IMR-90 (cell line): ENCODE measurements around the gene SLC23A2. TPM values are rescaled to one million over a fixed set of nuclear protein-coding genes. Genes with fewer than 3 reads are reported as not detected.

Experiments
- ATAC-seq: fragments of 200-7000 bp; cut with Tn5 transposase; 2 replicates; pipeline ENCODE4 v1.9.1; 2020; ENCODE audit warnings: low read depth, mild to moderate bottlenecking, moderate library complexity
- BruUV-seq: library from RNA; stranded (reverse); fragments of 400-500 nt; replicated peaks from 2 replicates; lab custom pipeline; 2021; lab: Mats Ljungman, UMichigan
- CTCF ChIA-PET: fragments of 300-600 bp; formaldehyde crosslinking; extraction: SDS; loops from one replicate; lab custom pipeline; 2021; ENCODE audit warnings: antibody characterized with exemption; lab: Yijun Ruan, JAX
- POLR2A ChIA-PET: fragments of 300-600 bp; sonication (Branson Sonifier 250); formaldehyde crosslinking; loops from one replicate; lab custom pipeline; 2022; ENCODE audit warnings: antibody characterized with exemption; ENCODE audit not compliant: unreplicated experiment; lab: Charles Lee
- DNase-seq: peaks from one replicate; pipeline ENCODE4 v3.0.0; 2013
- H2AFZ ChIP-seq: replicated peaks from 2 replicates; pipeline ENCODE3; 2013; ENCODE audit warnings: low read length, mild to moderate bottlenecking; ENCODE audit not compliant: poor library complexity
- H2AK5ac ChIP-seq: 2 replicates; pipeline ENCODE4 v1.6.1; 2013; ENCODE audit warnings: low read depth, low read length, inconsistent platforms
- H2AK9ac ChIP-seq: replicated peaks from 2 replicates; pipeline ENCODE3; 2013; ENCODE audit warnings: mild to moderate bottlenecking, low read depth, low read length, moderate library complexity; ENCODE audit not compliant: poor library complexity
- H2BK120ac ChIP-seq: 2 replicates; pipeline ENCODE4 v1.6.1; 2013; ENCODE audit warnings: low read depth, low read length, inconsistent platforms
- H2BK15ac ChIP-seq: 3 replicates; pipeline ENCODE4 v1.6.1; 2013; ENCODE audit warnings: low read depth, low read length, inconsistent platforms
- H2BK20ac ChIP-seq: 2 replicates; pipeline ENCODE4 v1.6.1; 2013; ENCODE audit warnings: low read depth, mild to moderate bottlenecking, inconsistent platforms, low read length, moderate library complexity
- H2BK5ac ChIP-seq: 2 replicates; pipeline ENCODE4 v1.6.1; 2013; ENCODE audit warnings: mild to moderate bottlenecking, low read depth, low read length, inconsistent platforms; ENCODE audit not compliant: poor library complexity, severe bottlenecking
- H3K14ac ChIP-seq: replicated peaks from 2 replicates; pipeline ENCODE4 v1.6.1; 2013; ENCODE audit warnings: low read depth, low read length, inconsistent platforms
- H3K18ac ChIP-seq: 2 replicates; pipeline ENCODE4 v1.6.1; 2013; ENCODE audit warnings: low read depth, low read length, control low read depth
- H3K23ac ChIP-seq: 2 replicates; pipeline ENCODE4 v1.6.1; 2013; ENCODE audit warnings: low read depth, low read length, inconsistent platforms
- H3K27ac ChIP-seq: 2 replicates; pipeline ENCODE4 v1.5.1; 2013; ENCODE audit warnings: mild to moderate bottlenecking, control low read depth, low read length; ENCODE audit not compliant: insufficient read depth
- H3K27me3 ChIP-seq: 2 replicates; pipeline ENCODE4 v1.6.1; 2013; ENCODE audit warnings: low read length; ENCODE audit not compliant: control insufficient read depth, insufficient read depth
- H3K36me3 ChIP-seq: 2 replicates; pipeline ENCODE4 v1.6.1; 2013; ENCODE audit warnings: low read length, mixed read lengths; ENCODE audit not compliant: control insufficient read depth, insufficient read depth
- H3K4ac ChIP-seq: 2 replicates; pipeline ENCODE4 v1.6.1; 2013; ENCODE audit warnings: low read depth, low read length, inconsistent platforms
- H3K4me1 ChIP-seq: 2 replicates; pipeline ENCODE4 v1.6.1; 2013; ENCODE audit warnings: low read length, mixed read lengths; ENCODE audit not compliant: control insufficient read depth, insufficient read depth
- H3K4me2 ChIP-seq: 2 replicates; pipeline ENCODE4 v1.6.1; 2013; ENCODE audit warnings: low read depth, mild to moderate bottlenecking, control low read depth, low read length, moderate library complexity
- H3K4me3 ChIP-seq: 2 replicates; pipeline ENCODE4 v1.5.1; 2013; ENCODE audit warnings: low read depth, mild to moderate bottlenecking, control low read depth, low read length, moderate library complexity; ENCODE audit not compliant: insufficient read depth
- H3K56ac ChIP-seq: 2 replicates; pipeline ENCODE4 v1.6.1; 2013; ENCODE audit warnings: low read length, inconsistent platforms; ENCODE audit not compliant: insufficient read depth; ENCODE audit errors: extremely low read depth
- H3K79me1 ChIP-seq, 2 experiments: 2 replicates each; pipeline ENCODE4 v1.6.1; 2013; ENCODE audit warnings: low read length in 2 of 2, inconsistent platforms in 1 of 2, low read depth in 1 of 2
- H3K9ac ChIP-seq: 2 replicates; pipeline ENCODE4 v1.6.1; 2013; ENCODE audit warnings: low read depth, low read length, control low read depth
- H3K9me1 ChIP-seq: 2 replicates; pipeline ENCODE4 v1.6.1; 2013; ENCODE audit warnings: low read length, inconsistent platforms; ENCODE audit not compliant: insufficient read depth
- H3K9me3 ChIP-seq: 2 replicates; pipeline ENCODE4 v1.6.1; 2013; ENCODE audit warnings: low read length; ENCODE audit not compliant: control insufficient read depth, insufficient read depth
- H4K20me1 ChIP-seq: 2 replicates; pipeline ENCODE4 v1.6.1; 2013; ENCODE audit warnings: low read length, inconsistent platforms; ENCODE audit not compliant: insufficient read depth
- H4K5ac ChIP-seq: 2 replicates; pipeline ENCODE4 v1.6.1; 2013; ENCODE audit warnings: mild to moderate bottlenecking, low read depth, low read length, control low read depth
- H4K8ac ChIP-seq, 2 experiments: 2 replicates each; pipeline ENCODE4 v1.6.1; 2013; ENCODE audit warnings: low read depth in 2 of 2, low read length in 2 of 2, control low read depth in 1 of 2, inconsistent platforms in 1 of 2
- H4K91ac ChIP-seq: 2 replicates; pipeline ENCODE4 v1.6.1; 2013; ENCODE audit warnings: low read depth, low read length, inconsistent platforms; ENCODE audit not compliant: insufficient read depth
- BHLHE40 ChIP-seq: fragments of 150-350 bp; IDR thresholded peaks from 2 replicates; pipeline ENCODE4 v1.6.1; 2016; ENCODE audit warnings: mild to moderate bottlenecking, low read depth, low read length
- CEBPB ChIP-seq: IDR thresholded peaks from 2 replicates; pipeline ENCODE4 v1.6.1; 2012; ENCODE audit warnings: low read depth, low read length, improper control_type of control experiment
- CHD1 ChIP-seq: IDR thresholded peaks from 2 replicates; pipeline ENCODE4 v1.6.1; 2012; ENCODE audit warnings: low read depth, low read length, improper control_type of control experiment
- FOS ChIP-seq: fragments of 150-350 bp; IDR thresholded peaks from 2 replicates; pipeline ENCODE4 v1.6.1; 2016; ENCODE audit warnings: low read depth, low read length
- MAFK ChIP-seq: IDR thresholded peaks from 2 replicates; pipeline ENCODE4 v1.6.1; 2012; ENCODE audit warnings: low read depth, low read length, improper control_type of control experiment
- MAZ ChIP-seq: IDR thresholded peaks from 2 replicates; pipeline ENCODE4 v1.6.1; 2012; ENCODE audit warnings: low read depth, mild to moderate bottlenecking, low read length, improper control_type of control experiment, moderate library complexity, borderline replicate concordance
- MXI1 ChIP-seq: IDR thresholded peaks from 2 replicates; pipeline ENCODE4 v1.6.1; 2012; ENCODE audit warnings: low read depth, mild to moderate bottlenecking, low read length, moderate library complexity, borderline replicate concordance
- NFE2L2 ChIP-seq: fragments of 150-350 bp; IDR thresholded peaks from 2 replicates; pipeline ENCODE4 v1.6.1; 2016; ENCODE audit warnings: low read depth, mild to moderate bottlenecking, low read length
- POLR2A ChIP-seq: IDR thresholded peaks from 2 replicates; pipeline ENCODE4 v1.6.1; 2012; ENCODE audit warnings: mild to moderate bottlenecking, low read depth, low read length
- RAD21 ChIP-seq: IDR thresholded peaks from 2 replicates; pipeline ENCODE4 v1.6.1; 2012; ENCODE audit warnings: low read length, improper control_type of control experiment
- RCOR1 ChIP-seq: IDR thresholded peaks from 2 replicates; pipeline ENCODE4 v1.6.1; 2012; ENCODE audit warnings: mild to moderate bottlenecking, low read length, improper control_type of control experiment; ENCODE audit not compliant: insufficient replicate concordance
- RFX5 ChIP-seq: IDR thresholded peaks from 2 replicates; pipeline ENCODE4 v1.8.0; 2012; ENCODE audit warnings: low read depth, mild to moderate bottlenecking, low read length, moderate library complexity
- SMC3 ChIP-seq: fragments of 150-350 bp; IDR thresholded peaks from 2 replicates; pipeline ENCODE4 v1.6.1; 2016; ENCODE audit warnings: low read depth, mild to moderate bottlenecking, antibody characterized with exemption, low read length, moderate library complexity
- WGBS, 2 experiments: methylation state at CpG; one replicate each; pipeline versions ENCODE4 v1.1.5 to v1.1.7; 2013; ENCODE audit warnings: missing lambda C conversion rate in 2 of 2; ENCODE audit not compliant: insufficient read length in 1 of 2; ENCODE audit errors: extremely low coverage in 2 of 2; 5-methylcytosine and 5-hydroxymethylcytosine counted together
- dilution Hi-C: fragments of 300-500 bp; cut with HindIII; formaldehyde crosslinking; loops from one replicate; pipeline ENCODE4 v1.14.3; 2018; ENCODE audit warnings: low sequenced_read_pairs; ENCODE audit not compliant: unreplicated experiment
- in situ Hi-C: fragments of 300-500 bp; cut with MboI; formaldehyde crosslinking; loops from 3 replicates; pipeline ENCODE4 v1.14.3; 2019; ENCODE audit warnings: low sequenced_read_pairs, inconsistent platforms, mixed read lengths
- intact Hi-C: fragments of 100-400 bp; cut with micrococcal nuclease; formaldehyde crosslinking; loops from 2 replicates; pipeline ENCODE4 v1.10.0; 2022
- polyA plus RNA-seq, 3 experiments: library from polyadenylated mRNA; depleted of rRNA; stranded (reverse); fragments of >200 nt; gene quantifications; 2 replicates each; pipeline ENCODE4 v1.2.3, GENCODE V29; 2012; ENCODE audit warnings: low replicate concordance in 1 of 3
- total RNA-seq: library from RNA; depleted of rRNA; stranded (reverse); fragments of >200 nt; gene quantifications from 2 replicates; pipeline ENCODE4 v1.2.3, GENCODE V29; 2012
- TF ChIP-seq, protein P1 (sequence below): fragments of 150-350 bp; IDR thresholded peaks from 2 replicates; pipeline ENCODE4 v1.6.1; 2016; ENCODE audit warnings: low read depth, mild to moderate bottlenecking, low read length, moderate library complexity, borderline replicate concordance
- TF ChIP-seq, protein P2 (sequence below): conservative IDR thresholded peaks from 2 replicates; pipeline ENCODE4 v1.5.1; 2012; ENCODE audit warnings: mild to moderate bottlenecking, low read depth, low read length, improper control_type of control experiment
- TF ChIP-seq, protein P3 (sequence below): fragments of 150-350 bp; IDR thresholded peaks from 2 replicates; pipeline ENCODE4 v1.6.1; 2017; ENCODE audit warnings: mild to moderate bottlenecking, antibody characterized with exemption, low read length, low read depth

Gene SLC23A2
- total and polyA plus RNA-seq, 2 of the 4 experiments (the other 2 are of a cell fraction), result 10.2 to 14.4 TPM

DNA sequence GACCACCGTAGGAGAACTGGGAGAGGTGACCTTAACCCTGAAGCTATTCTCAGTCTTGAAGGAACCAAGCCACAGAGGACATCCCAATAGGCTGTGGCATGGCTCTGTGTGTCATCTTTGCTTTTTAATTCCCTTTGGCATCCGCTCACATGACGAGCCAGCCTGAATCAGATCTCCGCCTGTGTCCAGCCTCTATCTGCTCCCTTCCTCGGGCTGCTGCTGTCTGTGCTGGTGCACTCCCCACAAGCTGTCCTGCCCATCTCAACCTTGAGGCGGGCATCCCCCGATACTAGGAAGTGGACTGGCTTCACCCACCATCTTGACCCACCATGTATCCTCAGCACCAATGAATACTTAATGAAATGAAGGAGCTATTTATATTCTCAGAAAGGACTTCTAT is 111.9 kb downstream of the SLC23A2 start:
- CTCF ChIA-PET, result no interaction called here

More for the DNA sequence above, 111.9 kb downstream of the SLC23A2 start:
- no peak overlapping the region for H3K14ac ChIP-seq
- H3K27me3 ChIP-seq, result no peaks in the 10 kb centered on the region
- WGBS, 2 experiments, result 96% methylated on average over 4 of the region's 7 CpGs; no CpG with 5 or more reads in 1 of the 2 experiments
- no peak for TF ChIP-seq RAD21
- no peak for TF ChIP-seq RCOR1
- no peak for TF ChIP-seq NFE2L2
- TF ChIP-seq FOS, result no peak
- no peak for TF ChIP-seq CHD1
- TF ChIP-seq RFX5, result no peak
- no peak for TF ChIP-seq SMC3
- TF ChIP-seq, protein P1, sequence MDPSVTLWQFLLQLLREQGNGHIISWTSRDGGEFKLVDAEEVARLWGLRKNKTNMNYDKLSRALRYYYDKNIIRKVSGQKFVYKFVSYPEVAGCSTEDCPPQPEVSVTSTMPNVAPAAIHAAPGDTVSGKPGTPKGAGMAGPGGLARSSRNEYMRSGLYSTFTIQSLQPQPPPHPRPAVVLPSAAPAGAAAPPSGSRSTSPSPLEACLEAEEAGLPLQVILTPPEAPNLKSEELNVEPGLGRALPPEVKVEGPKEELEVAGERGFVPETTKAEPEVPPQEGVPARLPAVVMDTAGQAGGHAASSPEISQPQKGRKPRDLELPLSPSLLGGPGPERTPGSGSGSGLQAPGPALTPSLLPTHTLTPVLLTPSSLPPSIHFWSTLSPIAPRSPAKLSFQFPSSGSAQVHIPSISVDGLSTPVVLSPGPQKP, result no peak
- no peak for TF ChIP-seq BHLHE40
- TF ChIP-seq CEBPB, result no peak
- TF ChIP-seq, protein P2, sequence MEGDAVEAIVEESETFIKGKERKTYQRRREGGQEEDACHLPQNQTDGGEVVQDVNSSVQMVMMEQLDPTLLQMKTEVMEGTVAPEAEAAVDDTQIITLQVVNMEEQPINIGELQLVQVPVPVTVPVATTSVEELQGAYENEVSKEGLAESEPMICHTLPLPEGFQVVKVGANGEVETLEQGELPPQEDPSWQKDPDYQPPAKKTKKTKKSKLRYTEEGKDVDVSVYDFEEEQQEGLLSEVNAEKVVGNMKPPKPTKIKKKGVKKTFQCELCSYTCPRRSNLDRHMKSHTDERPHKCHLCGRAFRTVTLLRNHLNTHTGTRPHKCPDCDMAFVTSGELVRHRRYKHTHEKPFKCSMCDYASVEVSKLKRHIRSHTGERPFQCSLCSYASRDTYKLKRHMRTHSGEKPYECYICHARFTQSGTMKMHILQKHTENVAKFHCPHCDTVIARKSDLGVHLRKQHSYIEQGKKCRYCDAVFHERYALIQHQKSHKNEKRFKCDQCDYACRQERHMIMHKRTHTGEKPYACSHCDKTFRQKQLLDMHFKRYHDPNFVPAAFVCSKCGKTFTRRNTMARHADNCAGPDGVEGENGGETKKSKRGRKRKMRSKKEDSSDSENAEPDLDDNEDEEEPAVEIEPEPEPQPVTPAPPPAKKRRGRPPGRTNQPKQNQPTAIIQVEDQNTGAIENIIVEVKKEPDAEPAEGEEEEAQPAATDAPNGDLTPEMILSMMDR, result no peak
- TF ChIP-seq POLR2A, result no peak
- TF ChIP-seq MAFK, result no peak
- TF ChIP-seq MXI1, result no peak
- no peak for TF ChIP-seq MAZ
- TF ChIP-seq, protein P3, sequence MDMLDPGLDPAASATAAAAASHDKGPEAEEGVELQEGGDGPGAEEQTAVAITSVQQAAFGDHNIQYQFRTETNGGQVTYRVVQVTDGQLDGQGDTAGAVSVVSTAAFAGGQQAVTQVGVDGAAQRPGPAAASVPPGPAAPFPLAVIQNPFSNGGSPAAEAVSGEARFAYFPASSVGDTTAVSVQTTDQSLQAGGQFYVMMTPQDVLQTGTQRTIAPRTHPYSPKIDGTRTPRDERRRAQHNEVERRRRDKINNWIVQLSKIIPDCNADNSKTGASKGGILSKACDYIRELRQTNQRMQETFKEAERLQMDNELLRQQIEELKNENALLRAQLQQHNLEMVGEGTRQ, result no peak
- DNase-seq, result no peak
- no peaks in the 10 kb centered on the region; the same call in 1 of the 2 replicates for H3K4me1 ChIP-seq
- in situ Hi-C loops (no loop called here), dilution Hi-C loops (no loop called here), intact Hi-C loops (no loop called here)
- BruUV-seq, result no TSS peak
- H3K56ac ChIP-seq, result no peak overlapping the region
- no peak overlapping the region for H4K5ac ChIP-seq
- peaks cover 12% of the 10 kb centered on the region for H3K36me3 ChIP-seq
- H3K4ac ChIP-seq, result no peak overlapping the region
- no peak overlapping the region for H3K18ac ChIP-seq
- H3K23ac ChIP-seq, result no peak overlapping the region
- no peak overlapping the region for H2BK5ac ChIP-seq
- H2AK9ac ChIP-seq, result no peak overlapping the region
- H4K8ac ChIP-seq, result no peak overlapping the region
- H3K4me3 ChIP-seq, result no peak overlapping the region
- peaks cover 0 to 4% of the 10 kb centered on the region in 2 experiments; a peak in 1 of 4 replicates for H3K79me1 ChIP-seq
- H2BK15ac ChIP-seq, result no peak overlapping the region
- no peak overlapping the region for H4K91ac ChIP-seq
- H4K20me1 ChIP-seq, result no peaks in the 10 kb centered on the region
- H3K9me3 ChIP-seq, result no peaks in the 10 kb centered on the region
- H3K4me2 ChIP-seq, result no peak overlapping the region
- no peak overlapping the region for H2BK20ac ChIP-seq
- no peak overlapping the region for H2BK120ac ChIP-seq
- no peak overlapping the region for H3K27ac ChIP-seq
- POLR2A ChIA-PET, result no interaction called here
- H2AFZ ChIP-seq, result no peak overlapping the region
- no peak overlapping the region for H2AK5ac ChIP-seq
- H3K9me1 ChIP-seq, result peaks cover 15% of the 10 kb centered on the region; the same call in 1 of the 2 replicates
- no peak for ATAC-seq
- no peak overlapping the region for H3K9ac ChIP-seq
